Glutamatergic neuron (in vitro differentiated cells): ENCODE data around the gene LRRC57. TPM values are rescaled to one million over a fixed set of nuclear protein-coding genes. Genes with fewer than 3 reads are reported as not detected.

Experiments
- DNase-seq: peaks from one replicate; pipeline ENCODE4 v3.0.0; 2022
- H3K27ac Mint-ChIP-seq: one replicate; pipeline ENCODE4 v1.8.0; 2020; ENCODE audit warnings: mild to moderate bottlenecking, mixed read lengths, inconsistent platforms; ENCODE audit not compliant: unreplicated experiment
- H3K27me3 Mint-ChIP-seq: one replicate; pipeline ENCODE4 v1.8.0; 2020; ENCODE audit warnings: mild to moderate bottlenecking, moderate library complexity, mixed read lengths, inconsistent platforms; ENCODE audit not compliant: unreplicated experiment
- H3K36me3 Mint-ChIP-seq: one replicate; pipeline ENCODE4 v1.8.0; 2020; ENCODE audit warnings: mild to moderate bottlenecking, mixed read lengths, inconsistent platforms; ENCODE audit not compliant: unreplicated experiment
- H3K4me1 Mint-ChIP-seq: one replicate; pipeline ENCODE4 v1.8.0; 2020; ENCODE audit warnings: mild to moderate bottlenecking, low read depth, mixed read lengths, inconsistent platforms; ENCODE audit not compliant: unreplicated experiment
- H3K4me3 Mint-ChIP-seq: one replicate; pipeline ENCODE4 v1.8.0; 2020; ENCODE audit warnings: mild to moderate bottlenecking, mixed read lengths, inconsistent platforms; ENCODE audit not compliant: unreplicated experiment
- H3K9me3 Mint-ChIP-seq: one replicate; pipeline ENCODE4 v1.8.0; 2020; ENCODE audit warnings: mild to moderate bottlenecking, moderate library complexity, mixed read lengths, inconsistent platforms; ENCODE audit not compliant: unreplicated experiment
- total RNA-seq: library from RNA; stranded (reverse); fragmentation: NEBNext Ultra II Directional; extraction: Animal tissue kit (Norgen Biotek cat#: 25700); gene quantifications from one replicate; pipeline ENCODE4 v1.2.1, GENCODE V29; 2021; ENCODE audit not compliant: unreplicated experiment
- TF ChIP-seq, protein P1 (sequence below): fragments of 200-600 bp; sonication (generic); IDR thresholded peaks from one replicate; pipeline ENCODE4 v1.5.0; 2021; ENCODE audit not compliant: partially characterized antibody, unreplicated experiment

Gene LRRC57
- total RNA-seq, 1 donor from 2014 or later, result 38.5 TPM

GRCh38 chr15:42592716-42593115 is 44.1 kb upstream of the LRRC57 start:
- TF ChIP-seq, protein P1, sequence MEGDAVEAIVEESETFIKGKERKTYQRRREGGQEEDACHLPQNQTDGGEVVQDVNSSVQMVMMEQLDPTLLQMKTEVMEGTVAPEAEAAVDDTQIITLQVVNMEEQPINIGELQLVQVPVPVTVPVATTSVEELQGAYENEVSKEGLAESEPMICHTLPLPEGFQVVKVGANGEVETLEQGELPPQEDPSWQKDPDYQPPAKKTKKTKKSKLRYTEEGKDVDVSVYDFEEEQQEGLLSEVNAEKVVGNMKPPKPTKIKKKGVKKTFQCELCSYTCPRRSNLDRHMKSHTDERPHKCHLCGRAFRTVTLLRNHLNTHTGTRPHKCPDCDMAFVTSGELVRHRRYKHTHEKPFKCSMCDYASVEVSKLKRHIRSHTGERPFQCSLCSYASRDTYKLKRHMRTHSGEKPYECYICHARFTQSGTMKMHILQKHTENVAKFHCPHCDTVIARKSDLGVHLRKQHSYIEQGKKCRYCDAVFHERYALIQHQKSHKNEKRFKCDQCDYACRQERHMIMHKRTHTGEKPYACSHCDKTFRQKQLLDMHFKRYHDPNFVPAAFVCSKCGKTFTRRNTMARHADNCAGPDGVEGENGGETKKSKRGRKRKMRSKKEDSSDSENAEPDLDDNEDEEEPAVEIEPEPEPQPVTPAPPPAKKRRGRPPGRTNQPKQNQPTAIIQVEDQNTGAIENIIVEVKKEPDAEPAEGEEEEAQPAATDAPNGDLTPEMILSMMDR, result no peak
- DNase-seq, result no peak
- Mint-ChIP-seq H3K9me3 (no peaks in the 10 kb centered on the region), H3K36me3 (no peaks in the 10 kb centered on the region), H3K4me1 (peaks cover 26% of the 10 kb centered on the region), H3K27ac (no peak overlapping the region), H3K4me3 (no peak overlapping the region), H3K27me3 (no peaks in the 10 kb centered on the region)

DNA sequence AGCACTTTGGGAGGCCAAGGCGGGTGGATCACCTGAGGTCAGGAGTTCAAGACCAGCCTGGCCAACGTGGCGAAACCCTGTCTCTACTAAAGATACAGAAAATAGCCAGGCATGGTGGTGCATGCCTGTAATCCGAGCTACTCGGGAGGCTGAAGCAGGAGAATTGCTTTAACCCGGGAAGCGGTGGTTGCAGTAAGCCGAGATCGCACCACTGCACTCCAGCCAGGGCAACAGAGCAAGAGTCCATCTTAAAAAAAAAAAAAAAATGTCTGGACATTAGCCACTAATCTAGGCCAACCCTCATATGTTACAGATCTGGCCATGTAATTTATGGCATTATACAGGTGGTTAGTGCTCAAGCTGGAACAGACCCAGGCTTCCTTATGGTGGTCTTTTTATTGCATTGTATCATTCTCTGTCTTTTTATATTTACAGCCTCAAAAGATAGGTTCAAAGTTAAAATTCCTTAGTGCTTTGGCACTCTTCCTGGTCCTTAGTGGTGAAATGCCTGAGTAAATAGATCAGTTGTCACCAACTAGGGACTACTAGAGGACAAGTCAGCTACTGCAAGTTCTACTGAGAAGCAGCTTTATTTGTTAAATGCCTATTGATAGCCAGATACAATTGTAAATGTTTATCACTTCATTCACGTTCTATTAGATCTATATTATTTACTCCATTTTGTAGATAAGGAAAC is 42.8 kb upstream of the LRRC57 start:
- no peak for DNase-seq
- Mint-ChIP-seq H3K27me3 (no peaks in the 10 kb centered on the region), H3K27ac (no peak overlapping the region), H3K36me3 (no peaks in the 10 kb centered on the region), H3K4me1 (peaks cover 26% of the 10 kb centered on the region), H3K9me3 (no peaks in the 10 kb centered on the region), H3K4me3 (no peak overlapping the region)
- TF ChIP-seq, protein P1, result peak; percentile 40

GRCh38 chr15:42590619-42591237 is 42.1 kb upstream of the LRRC57 start:
- no peak for DNase-seq
- no peak overlapping the region for H3K27ac Mint-ChIP-seq

DNA sequence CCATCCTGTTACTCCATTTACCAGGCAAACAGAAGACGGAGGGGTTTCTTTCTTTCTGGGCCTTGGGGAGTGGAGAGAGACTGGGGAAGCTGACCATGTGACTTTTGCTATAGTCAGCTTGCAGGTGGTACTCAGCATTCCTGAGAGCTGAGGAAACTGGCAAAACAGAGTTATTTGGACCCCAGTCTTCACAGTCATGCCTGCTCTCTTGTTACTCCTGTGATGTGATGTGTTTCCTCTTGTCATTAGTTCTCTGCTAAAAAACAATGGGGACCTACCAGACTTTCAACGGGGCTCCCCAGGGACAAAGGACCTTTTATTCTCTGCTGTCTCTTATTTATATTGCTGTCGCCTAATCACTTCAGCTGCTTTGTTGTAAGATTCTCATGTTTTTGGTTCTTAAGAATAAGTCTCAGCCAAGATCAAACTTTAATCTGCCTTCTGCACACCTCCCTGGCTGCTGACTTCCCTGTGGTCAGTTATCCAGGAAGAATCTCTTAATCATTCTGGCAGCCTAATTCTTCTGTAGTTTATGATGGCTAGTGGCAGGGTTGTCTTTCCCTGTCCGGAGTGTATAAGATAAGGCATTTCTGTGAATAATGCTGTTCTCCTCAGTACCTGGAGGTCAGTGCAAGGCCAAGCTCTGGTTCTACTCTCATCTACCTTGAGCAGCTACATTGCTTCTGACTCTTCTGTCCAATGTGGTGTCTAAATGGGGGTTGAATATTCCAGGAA is 35.6 kb upstream of the LRRC57 start:
- Mint-ChIP-seq H3K9me3 (peaks cover 3% of the 10 kb centered on the region), H3K27me3 (peaks cover 2% of the 10 kb centered on the region), H3K4me1 (peaks cover 39% of the 10 kb centered on the region), H3K27ac (no peak overlapping the region), H3K36me3 (no peaks in the 10 kb centered on the region), H3K4me3 (peak overlapping the region; percentile 5)
- TF ChIP-seq, protein P1, result no peak
- DNase-seq, result no peak

More at GRCh38 chr15:42590619-42591237, 42.1 kb upstream of the LRRC57 start:
- no peaks in the 10 kb centered on the region for H3K9me3 Mint-ChIP-seq
- no peak overlapping the region for H3K4me3 Mint-ChIP-seq
- H3K4me1 Mint-ChIP-seq, result peaks cover 21% of the 10 kb centered on the region
- no peaks in the 10 kb centered on the region for H3K27me3 Mint-ChIP-seq
- TF ChIP-seq, protein P1, result no peak
- no peaks in the 10 kb centered on the region for H3K36me3 Mint-ChIP-seq
